Thyroid gland (tissue), 4 donors: ENCODE data around the gene PAGR1.

Source experiments
- POLR2A ChIP-seq, 2 donors: fragments of 450-650 bp; IDR thresholded peaks; one replicate each; pipeline ENCODE4 v1.6.1; 2017; ENCODE audit warnings: antibody characterized with exemption in 2 of 2, mild to moderate bottlenecking in 2 of 2, moderate library complexity in 1 of 2
- TF ChIP-seq, protein P1 (sequence below), 6 experiments: fragments of 200-600 bp in 3 of 6; fragments of 450-650 bp in 3 of 6; sonication (generic) in 3 of 6; IDR thresholded peaks; one replicate each; pipeline ENCODE4 v1.5.1; 2016 to 2019; ENCODE audit warnings: antibody characterized with exemption in 6 of 6, mild to moderate bottlenecking in 2 of 6, inconsistent platforms in 1 of 6, moderate library complexity in 1 of 6

DNA sequence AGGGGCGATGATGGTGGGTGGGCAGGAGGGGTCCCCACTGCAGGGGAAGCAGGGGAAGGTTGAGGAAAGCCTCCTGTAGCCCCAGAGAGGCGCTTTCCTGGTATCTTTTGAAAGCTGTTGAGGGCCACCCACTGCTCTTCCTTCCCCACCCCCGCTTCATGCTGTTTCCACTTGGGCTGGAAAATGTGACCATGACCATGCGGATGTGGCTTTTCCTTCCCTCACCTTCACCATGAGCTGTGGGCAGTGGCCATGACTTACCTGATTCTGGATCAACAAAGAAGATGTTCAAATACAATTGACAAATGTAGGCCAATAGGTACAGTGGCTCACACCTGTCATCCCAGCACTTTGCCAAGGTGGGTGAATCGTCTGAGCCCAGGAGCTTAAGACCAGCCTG, 18.1 kb downstream of the PAGR1 start:
- no peak for TF ChIP-seq POLR2A (IDR thresholded peaks at IDR 0.05)
- TF ChIP-seq, protein P1, sequence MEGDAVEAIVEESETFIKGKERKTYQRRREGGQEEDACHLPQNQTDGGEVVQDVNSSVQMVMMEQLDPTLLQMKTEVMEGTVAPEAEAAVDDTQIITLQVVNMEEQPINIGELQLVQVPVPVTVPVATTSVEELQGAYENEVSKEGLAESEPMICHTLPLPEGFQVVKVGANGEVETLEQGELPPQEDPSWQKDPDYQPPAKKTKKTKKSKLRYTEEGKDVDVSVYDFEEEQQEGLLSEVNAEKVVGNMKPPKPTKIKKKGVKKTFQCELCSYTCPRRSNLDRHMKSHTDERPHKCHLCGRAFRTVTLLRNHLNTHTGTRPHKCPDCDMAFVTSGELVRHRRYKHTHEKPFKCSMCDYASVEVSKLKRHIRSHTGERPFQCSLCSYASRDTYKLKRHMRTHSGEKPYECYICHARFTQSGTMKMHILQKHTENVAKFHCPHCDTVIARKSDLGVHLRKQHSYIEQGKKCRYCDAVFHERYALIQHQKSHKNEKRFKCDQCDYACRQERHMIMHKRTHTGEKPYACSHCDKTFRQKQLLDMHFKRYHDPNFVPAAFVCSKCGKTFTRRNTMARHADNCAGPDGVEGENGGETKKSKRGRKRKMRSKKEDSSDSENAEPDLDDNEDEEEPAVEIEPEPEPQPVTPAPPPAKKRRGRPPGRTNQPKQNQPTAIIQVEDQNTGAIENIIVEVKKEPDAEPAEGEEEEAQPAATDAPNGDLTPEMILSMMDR (IDR thresholded peaks at IDR 0.05), result no peak
